GM21576 (cell line): ENCODE measurements around the gene RGMA.
"Not testable (repeated sequence)": the region's sequence is repeated elsewhere in the genome, so short reads cannot be mapped to it uniquely, and the experiment has no call there.

ENCODE experiments used
- ATAC-seq: cut with Tn5 transposase; IDR thresholded peaks from one replicate; pipeline ENCODE4 v1.9.1; 2021; ENCODE audit warnings: mild to moderate bottlenecking, moderate library complexity; ENCODE audit not compliant: unreplicated experiment

Gene RGMA

DNA sequence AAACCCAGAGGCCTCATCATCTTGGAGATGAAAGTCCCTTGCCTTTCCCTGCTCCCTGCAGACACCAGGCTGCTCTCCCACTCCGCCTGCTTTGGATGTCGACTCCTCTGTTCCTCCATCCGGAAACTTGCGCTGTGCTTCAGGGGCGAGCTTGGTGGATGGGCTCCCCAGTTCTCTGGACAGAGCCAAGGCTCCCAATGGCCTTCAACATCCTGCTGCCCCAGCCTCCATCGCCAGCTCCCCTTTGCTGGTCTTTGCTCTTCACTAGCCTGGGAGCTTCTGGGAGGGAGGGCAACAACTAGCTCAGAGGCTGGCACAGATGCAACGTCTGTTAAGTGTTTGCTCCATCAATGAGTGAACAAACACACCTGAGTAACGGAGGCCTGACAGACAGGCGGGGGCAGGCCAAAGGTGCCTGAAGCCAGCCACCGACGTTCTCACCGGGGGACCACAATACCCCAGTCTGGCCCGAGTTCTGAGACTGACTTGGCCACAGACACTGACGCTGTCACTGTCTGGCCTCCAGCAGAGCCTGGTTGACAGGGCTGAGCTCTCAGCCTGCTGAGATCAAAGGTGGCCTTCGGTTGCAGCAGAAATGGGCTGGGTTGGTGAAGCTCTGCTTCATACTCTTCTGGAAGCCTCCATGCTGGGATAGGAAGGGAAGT is 39.0 kb downstream of the RGMA start:
- ATAC-seq: no peak

GRCh38 chr15:93049233-93049632 is 39.8 kb downstream of the RGMA start:
- ATAC-seq: no peak

- ATAC-seq: no peak
Measured at GRCh38 chr15:93048759-93049161, 40.3 kb downstream of the RGMA start.

- ATAC-seq: no peak
Measured at GRCh38 chr15:93048426-93048721, 40.6 kb downstream of the RGMA start.

- no peak for ATAC-seq
Measured at GRCh38 chr15:93047621-93048425, 41.2 kb downstream of the RGMA start.

DNA sequence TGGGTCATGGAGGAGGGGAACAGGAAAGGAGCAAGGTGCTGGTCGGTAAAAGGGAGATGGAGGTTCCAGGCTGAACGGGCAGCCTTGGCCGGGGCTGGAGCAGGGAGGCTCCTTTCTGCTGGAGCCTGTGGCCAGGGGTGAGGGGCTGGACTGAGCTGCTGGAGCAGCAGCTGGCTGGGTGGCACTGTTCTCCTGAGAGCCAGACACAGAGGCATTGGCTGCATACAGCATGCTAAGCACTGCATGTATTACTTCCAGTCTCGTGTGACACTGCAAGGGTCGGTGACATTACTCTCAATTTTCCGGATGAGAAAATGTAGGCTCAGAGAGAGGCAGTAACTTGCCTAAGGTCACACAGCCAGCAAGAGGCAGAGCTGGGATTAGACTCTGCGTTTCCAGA is 42.3 kb downstream of the RGMA start:
- ATAC-seq: no peak

DNA sequence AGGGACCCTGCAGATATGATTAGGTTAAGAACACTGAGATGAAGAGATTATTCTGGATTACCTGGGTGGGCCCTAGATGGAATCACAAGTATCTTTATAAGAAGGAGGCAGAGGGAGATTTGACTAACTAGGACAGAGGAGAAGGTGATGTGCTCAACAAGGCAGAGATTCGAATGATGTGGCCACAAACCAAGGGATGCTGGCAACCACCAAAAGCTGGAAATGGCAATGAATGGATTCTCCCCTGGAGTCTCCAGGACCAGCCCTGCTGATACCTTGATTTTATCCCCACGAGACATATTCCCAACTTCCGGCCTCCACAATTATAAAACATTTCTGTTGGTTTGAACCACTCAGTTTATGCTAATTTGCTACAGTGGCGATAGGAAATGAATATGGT is 42.9 kb downstream of the RGMA start:
- no peak for ATAC-seq

- no peak for ATAC-seq
Measured at GRCh38 chr15:93045191-93045785, 43.7 kb downstream of the RGMA start.

DNA sequence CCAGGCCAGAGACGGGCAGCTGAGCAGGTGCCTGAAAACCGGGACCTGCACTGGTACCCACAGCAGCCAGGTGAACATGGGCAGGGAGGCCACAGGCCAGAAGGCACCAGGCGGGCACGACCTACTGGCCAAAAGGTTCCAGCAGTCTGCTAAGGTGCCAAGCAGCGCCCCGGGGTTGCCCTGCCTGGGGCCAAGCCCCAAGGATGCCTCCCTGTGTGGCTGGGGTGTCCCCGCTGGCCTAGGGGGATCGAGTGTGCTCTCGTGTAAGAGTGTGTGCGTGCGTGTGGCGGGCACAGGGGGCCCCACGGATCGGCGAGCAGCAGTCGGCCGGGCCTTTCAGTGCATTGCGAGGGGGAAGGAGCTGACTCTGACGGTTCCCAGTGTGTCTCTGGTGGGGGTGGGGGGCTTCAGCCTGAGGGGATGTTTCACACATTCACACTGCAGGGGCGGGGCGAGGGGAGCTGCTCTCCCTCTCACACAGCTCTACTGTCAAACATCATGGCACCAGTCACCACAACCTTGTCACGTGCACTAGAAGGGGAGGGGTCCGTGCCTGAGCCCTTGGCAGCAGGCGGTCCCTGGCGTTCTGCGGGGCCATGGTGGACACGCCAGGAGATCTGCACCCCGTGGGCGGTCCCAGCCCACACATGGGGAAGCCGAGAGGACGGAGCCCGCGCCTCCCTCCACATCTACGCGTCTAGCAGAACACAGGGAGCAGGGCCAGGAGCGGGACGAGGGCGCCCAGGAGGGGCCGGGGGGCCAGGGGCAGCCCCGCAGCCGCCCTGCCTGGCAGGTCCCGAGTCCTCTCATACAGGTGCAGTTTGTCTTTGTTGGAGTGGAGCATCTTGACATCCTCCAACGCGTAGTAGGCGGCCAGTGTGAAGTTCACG is 44.5 kb downstream of the RGMA start:
- no peak for ATAC-seq

DNA sequence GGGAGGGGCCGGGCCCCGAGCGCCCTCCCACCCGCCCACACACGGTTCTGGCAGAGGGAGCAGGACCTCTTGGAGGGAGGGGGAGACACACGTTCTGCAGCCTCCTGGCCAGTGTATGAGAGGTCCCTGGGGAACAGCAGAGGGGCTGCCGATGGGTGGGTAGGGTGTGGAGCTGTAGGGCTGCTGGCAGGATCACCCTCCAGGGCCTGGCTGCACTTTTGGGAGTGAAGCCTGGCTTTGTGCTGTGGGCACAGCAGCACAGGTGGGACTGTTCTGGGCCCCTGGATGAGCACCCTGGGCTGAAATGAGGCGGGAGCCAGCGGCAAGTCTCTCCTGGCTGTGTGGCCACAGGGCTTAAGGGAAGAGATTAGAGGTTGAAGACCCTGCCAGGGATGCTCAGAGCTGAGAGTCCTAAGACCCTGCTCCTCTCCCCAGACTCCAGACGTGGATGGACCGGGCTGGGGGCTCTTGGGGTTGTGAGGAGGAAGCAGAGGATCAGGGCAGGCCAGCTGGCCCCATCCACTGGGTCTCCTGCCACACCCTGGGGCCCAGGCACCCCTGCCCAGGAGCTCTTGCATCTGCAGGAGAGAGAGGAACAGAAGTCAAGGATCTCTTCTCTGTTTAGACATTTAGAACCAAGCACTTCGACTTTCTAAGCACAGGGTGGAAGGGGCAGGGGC is 45.2 kb downstream of the RGMA start:
- ATAC-seq: no peak

DNA sequence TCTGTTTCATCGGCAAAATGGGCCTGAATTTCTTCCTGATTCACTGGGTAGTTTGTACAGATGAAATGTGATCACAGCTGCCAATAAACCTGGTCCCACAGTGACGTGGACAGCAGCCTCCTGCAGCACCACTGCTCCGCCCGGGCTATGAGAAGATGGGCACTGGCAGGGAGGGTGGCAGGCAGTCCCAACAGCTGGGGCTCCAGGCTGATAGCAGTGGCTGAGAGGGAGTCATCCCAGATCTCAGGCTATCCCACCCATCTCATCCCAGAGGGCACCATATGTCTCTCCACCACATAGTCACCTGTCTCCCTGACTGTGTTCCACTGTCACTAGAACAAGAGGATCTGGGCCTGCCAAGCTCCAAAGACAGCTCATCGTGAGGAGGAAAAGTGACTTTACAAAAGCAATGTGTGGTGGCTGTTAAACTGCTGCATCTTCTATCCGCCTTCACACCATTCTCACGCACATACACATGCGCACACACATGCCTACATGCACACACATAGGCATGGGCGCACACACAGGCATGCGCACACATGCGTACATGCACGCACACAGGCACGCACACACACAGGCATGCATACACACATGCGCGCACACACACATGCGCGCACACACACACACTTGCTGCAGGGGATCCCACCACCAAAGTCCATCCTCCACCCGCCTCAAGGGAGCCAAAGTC is 46.2 kb downstream of the RGMA start:
- no peak for ATAC-seq

DNA sequence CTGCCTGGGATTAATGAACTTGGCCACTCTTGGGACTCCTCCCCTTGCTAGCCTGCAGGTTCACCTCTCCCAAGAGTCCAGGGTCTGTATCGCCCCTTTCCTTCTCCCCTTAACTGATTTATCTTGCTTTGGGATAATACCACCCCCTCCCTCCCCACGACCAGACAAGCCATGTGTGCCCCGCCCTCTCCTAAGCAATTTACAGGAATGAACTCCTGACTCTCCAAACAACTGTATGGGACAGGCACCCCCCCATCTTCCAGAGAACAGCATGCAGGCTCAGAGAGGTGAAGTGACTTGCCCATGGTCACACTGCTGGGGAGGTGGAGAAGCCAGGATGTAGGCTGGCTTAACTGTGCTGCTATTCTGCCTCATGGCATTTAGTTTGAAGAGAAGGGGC is 46.8 kb downstream of the RGMA start:
- ATAC-seq: no peak

GRCh38 chr15:93041159-93041547 is 47.9 kb downstream of the RGMA start:
- ATAC-seq: no peak

DNA sequence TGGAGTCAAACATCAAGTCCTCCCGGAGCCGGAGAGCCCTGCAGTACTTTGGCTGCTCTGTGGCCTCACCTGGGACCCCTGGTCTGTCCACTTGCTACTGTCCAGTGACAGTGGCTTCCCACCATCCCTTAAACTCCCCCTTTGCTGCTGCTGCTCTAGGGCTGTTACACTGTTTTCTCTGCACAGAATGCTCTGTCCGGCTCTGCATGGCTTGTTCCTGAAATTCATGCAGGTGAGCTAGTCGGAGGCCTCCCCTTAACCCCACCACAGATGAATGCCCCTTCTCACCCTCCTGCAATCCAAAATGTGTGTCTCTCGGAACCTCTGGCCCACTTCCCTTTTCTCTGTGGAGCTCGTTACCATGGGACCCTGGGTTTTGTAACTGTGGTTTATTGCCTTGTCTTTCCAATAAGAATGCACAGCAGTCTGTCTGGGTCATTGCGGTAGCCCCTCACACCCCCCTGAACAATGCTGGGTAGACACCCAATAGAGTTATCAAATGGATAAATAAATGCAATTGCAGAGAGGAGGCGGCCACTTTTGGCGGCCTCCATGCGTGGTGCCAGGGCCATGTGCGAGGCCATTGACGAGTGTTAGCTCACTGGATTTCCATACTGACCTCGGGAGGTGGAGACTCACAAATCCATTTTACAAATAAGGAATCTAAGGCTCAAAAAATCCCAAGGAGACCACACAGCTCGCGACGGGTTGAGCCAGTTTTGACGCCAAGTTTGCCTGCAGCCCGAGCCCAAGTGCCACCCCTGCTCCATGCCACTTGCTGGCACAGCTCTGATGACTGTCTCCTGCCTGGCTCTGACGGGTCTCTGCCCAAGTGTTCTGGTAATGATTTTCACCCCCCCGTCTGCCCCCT is 48.5 kb downstream of the RGMA start:
- ATAC-seq: no peak

GRCh38 chr15:93039562-93040287 is 49.3 kb downstream of the RGMA start:
- not testable (repeated sequence) for ATAC-seq

GRCh38 chr15:93037820-93038705 is 50.9 kb downstream of the RGMA start:
- no peak for ATAC-seq

- no peak for ATAC-seq
Measured at GRCh38 chr15:93036951-93037819, 51.8 kb downstream of the RGMA start.
